Liver (tissue), 9 donors: Measurements from ENCODE around the gene RNLS. TPM values are rescaled to one million over a fixed set of nuclear protein-coding genes. Genes with fewer than 3 reads are reported as not detected.

Experiments used
- DNase-seq: peaks from one replicate; pipeline ENCODE4 v3.0.0-alpha.2; 2017; ENCODE audit warnings: low spot score
- H3K27ac ChIP-seq, 2 donors: one replicate each; pipeline ENCODE4 v1.7.0; 2013; ENCODE audit warnings: inconsistent platforms in 2 of 2, low read length in 2 of 2, control low read depth in 1 of 2, low read depth in 1 of 2, mild to moderate bottlenecking in 1 of 2
- H3K27me3 ChIP-seq, 4 donors: one replicate each; pipeline versions ENCODE4 v1.6.1 to v1.7.0; 2013; ENCODE audit warnings: low read length in 3 of 4, inconsistent platforms in 1 of 4, mild to moderate bottlenecking in 1 of 4, moderate library complexity in 1 of 4; ENCODE audit not compliant: control insufficient read depth in 4 of 4, insufficient read depth in 4 of 4
- H3K36me3 ChIP-seq, 4 donors: one replicate each; pipeline versions ENCODE4 v1.6.1 to v1.7.0; 2013; ENCODE audit warnings: low read length in 3 of 4, mild to moderate bottlenecking in 3 of 4, low read depth in 1 of 4, moderate library complexity in 1 of 4; ENCODE audit not compliant: control insufficient read depth in 4 of 4, insufficient read depth in 3 of 4
- H3K4me1 ChIP-seq, 4 donors: one replicate each; pipeline versions ENCODE4 v1.6.1 to v1.7.0; 2013; ENCODE audit warnings: low read length in 3 of 4, mild to moderate bottlenecking in 3 of 4, moderate library complexity in 1 of 4; ENCODE audit not compliant: control insufficient read depth in 4 of 4, insufficient read depth in 4 of 4
- H3K4me3 ChIP-seq, 3 donors: one replicate each; pipeline versions ENCODE4 v1.6.1 to v1.7.0; 2013; ENCODE audit warnings: low read length in 3 of 3, control low read depth in 1 of 3, low read depth in 1 of 3, mild to moderate bottlenecking in 1 of 3
- H3K9ac ChIP-seq, 2 donors: one replicate each; pipeline ENCODE4 v1.7.0; 2013; ENCODE audit warnings: low read length in 2 of 2, mild to moderate bottlenecking in 2 of 2, moderate library complexity in 2 of 2, control low read depth in 1 of 2, low read depth in 1 of 2
- H3K9me3 ChIP-seq, 4 donors: one replicate each; pipeline versions ENCODE4 v1.6.1 to v1.7.0; 2013; ENCODE audit warnings: low read length in 3 of 4; ENCODE audit not compliant: control insufficient read depth in 4 of 4
- FOXA1 ChIP-seq: IDR thresholded peaks from 2 replicates; pipeline ENCODE4 v1.6.1; 2016; ENCODE audit warnings: antibody characterized with exemption
- FOXA2 ChIP-seq: IDR thresholded peaks from 2 replicates; pipeline ENCODE4 v1.6.1; 2016; ENCODE audit warnings: antibody characterized with exemption
- GABPA ChIP-seq, 2 donors: IDR thresholded peaks in 1 of 2; conservative IDR thresholded peaks in 1 of 2; 2 replicates each; pipeline ENCODE4 v1.6.1; 2016; ENCODE audit warnings: antibody characterized with exemption in 2 of 2, mild to moderate bottlenecking in 1 of 2, moderate library complexity in 1 of 2
- HNF4A ChIP-seq, 2 donors: conservative IDR thresholded peaks; 2 replicates each; pipeline ENCODE4 v1.6.1; 2016; ENCODE audit warnings: antibody characterized with exemption in 2 of 2, mild to moderate bottlenecking in 2 of 2
- HNF4G ChIP-seq: IDR thresholded peaks from 2 replicates; pipeline ENCODE4 v1.6.1; 2016; ENCODE audit warnings: antibody characterized with exemption
- JUND ChIP-seq, 2 donors: IDR thresholded peaks; 2 replicates each; pipeline ENCODE4 v1.6.1; 2016; ENCODE audit warnings: antibody characterized with exemption in 2 of 2
- NR2F2 ChIP-seq: IDR thresholded peaks from 2 replicates; pipeline ENCODE4 v1.6.1; 2016; ENCODE audit warnings: antibody characterized with exemption
- RAD21 ChIP-seq, 2 donors: IDR thresholded peaks; 2 replicates each; pipeline ENCODE4 v1.6.1; 2016; ENCODE audit warnings: antibody characterized with exemption in 2 of 2, mild to moderate bottlenecking in 2 of 2
- SP1 ChIP-seq: IDR thresholded peaks from 2 replicates; pipeline ENCODE4 v1.6.1; 2018; ENCODE audit warnings: antibody characterized with exemption, mild to moderate bottlenecking
- TAF1 ChIP-seq: conservative IDR thresholded peaks from 2 replicates; pipeline ENCODE4 v1.6.1; 2016; ENCODE audit warnings: antibody characterized with exemption, mild to moderate bottlenecking
- YY1 ChIP-seq: IDR thresholded peaks from 2 replicates; pipeline ENCODE4 v1.6.1; 2016; ENCODE audit warnings: antibody characterized with exemption, mild to moderate bottlenecking
- WGBS: extraction: QIAGEN DNeasy Blood & Tissue Kit; methylation state at CpG from one replicate; pipeline ENCODE4 v1.1.7; 2013; 5-methylcytosine and 5-hydroxymethylcytosine counted together
- polyA plus RNA-seq, 2 donors: library from polyadenylated mRNA; stranded (reverse) in 1 of 2; unstranded in 1 of 2; fragments of 200-250 nt in 1 of 2; fragments of >200 nt in 1 of 2; fragmentation: Nextera tagmentation in 1 of 2; extraction: Ambion mirVana in 1 of 2; gene quantifications; one replicate each; pipeline versions ENCODE4 v1.2.1 to v1.2.3, GENCODE V29; 2013 to 2015
- total RNA-seq, 2 donors: library from RNA; depleted of rRNA; stranded (reverse); fragments of >200 nt; gene quantifications; one replicate each; pipeline ENCODE4 v1.2.3, GENCODE V29; 2014
- TF ChIP-seq, protein P1 (sequence below): IDR thresholded peaks from 2 replicates; pipeline ENCODE4 v1.6.1; 2016; ENCODE audit warnings: antibody characterized with exemption
- TF ChIP-seq, protein P2 (sequence below): IDR thresholded peaks from 2 replicates; pipeline ENCODE4 v1.6.1; 2016; ENCODE audit warnings: antibody characterized with exemption
- TF ChIP-seq, protein P3 (sequence below): IDR thresholded peaks from 2 replicates; pipeline ENCODE4 v1.6.1; 2016; ENCODE audit warnings: antibody characterized with exemption
- TF ChIP-seq, protein P4 (sequence below): fragments of 150-350 bp; IDR thresholded peaks from 2 replicates; pipeline ENCODE4 v1.5.1; 2017; ENCODE audit warnings: improper control_type of control experiment, low read depth, low read length; ENCODE audit not compliant: missing input control
- TF ChIP-seq, protein P5 (sequence below): IDR thresholded peaks from 2 replicates; pipeline ENCODE4 v1.6.1; 2016; ENCODE audit warnings: antibody characterized with exemption, mild to moderate bottlenecking
- donor health status: healthy.
- donor health status: healthy.
- donor health status: healthy.
- donor health status: healthy.
- donor health status: healthy.

The RNLS gene
- total and polyA plus RNA-seq, 4 donors, result 4.1 to 12.4 (median 7.5) TPM

DNA sequence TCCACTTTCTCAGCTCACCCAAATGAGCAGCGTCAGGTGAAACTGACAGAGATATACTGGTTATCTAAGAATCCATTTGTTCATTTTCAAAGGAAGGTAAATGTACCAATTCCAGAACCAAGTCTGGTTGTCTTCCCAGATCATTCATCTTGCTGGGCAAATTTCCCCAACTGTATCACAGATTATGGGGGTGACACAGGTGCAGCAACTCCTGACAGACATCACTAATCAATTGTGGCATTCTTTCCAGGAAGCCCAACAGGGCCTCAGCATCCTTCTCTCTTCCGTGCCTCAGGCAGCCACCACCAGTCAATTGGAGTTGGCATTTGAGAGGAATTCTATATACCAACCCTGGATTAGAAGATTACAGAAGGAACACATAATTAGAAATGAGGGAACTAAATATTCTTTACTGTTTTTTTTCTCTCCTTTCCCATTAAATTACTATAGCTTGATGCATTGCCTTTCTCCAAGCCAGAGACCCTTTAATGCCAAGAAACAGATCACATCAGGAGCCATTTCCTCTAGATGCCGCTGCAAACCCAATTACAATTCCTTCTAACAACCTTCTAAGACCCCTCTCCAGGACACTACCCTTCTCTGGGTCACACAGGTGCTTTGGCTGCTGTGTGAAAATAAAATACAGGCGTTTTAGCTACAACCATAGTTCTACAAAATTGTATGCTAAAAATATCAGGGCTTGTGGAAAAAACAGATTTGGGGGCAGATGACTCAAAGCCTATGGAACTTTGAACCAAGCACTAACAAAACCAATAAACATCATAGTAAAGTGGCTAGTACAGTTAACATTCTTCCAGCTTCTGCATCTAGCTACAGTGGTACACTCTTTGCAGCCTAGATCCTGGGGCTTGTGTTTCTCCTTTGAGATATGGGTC, 291.6 kb downstream of the RNLS start:
- Histone ChIP-seq H3K27me3 (no peaks in the 10 kb centered on the region), H3K36me3 (no peaks in the 10 kb centered on the region), H3K4me1 (no peaks in the 10 kb centered on the region), H3K9ac (no peak overlapping the region), H3K4me3 (no peak overlapping the region), H3K9me3 (no peaks in the 10 kb centered on the region), H3K27ac (no peak overlapping the region)
- WGBS, result 95% methylated on average over 4 of the region's 4 CpGs
- TF ChIP-seq, protein P1, sequence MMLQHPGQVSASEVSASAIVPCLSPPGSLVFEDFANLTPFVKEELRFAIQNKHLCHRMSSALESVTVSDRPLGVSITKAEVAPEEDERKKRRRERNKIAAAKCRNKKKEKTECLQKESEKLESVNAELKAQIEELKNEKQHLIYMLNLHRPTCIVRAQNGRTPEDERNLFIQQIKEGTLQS, result no peak
- TF ChIP-seq HNF4G, result no peak
- no peak for TF ChIP-seq JUND (IDR thresholded peaks at IDR 0.05)
- no peak for TF ChIP-seq GABPA (IDR thresholded peaks at IDR 0.05 in 1 of 2, conservative IDR thresholded peaks at IDR 0.05 in 1 of 2)
- no peak for TF ChIP-seq TAF1
- no peak for TF ChIP-seq HNF4A (conservative IDR thresholded peaks at IDR 0.05)
- TF ChIP-seq, protein P2, sequence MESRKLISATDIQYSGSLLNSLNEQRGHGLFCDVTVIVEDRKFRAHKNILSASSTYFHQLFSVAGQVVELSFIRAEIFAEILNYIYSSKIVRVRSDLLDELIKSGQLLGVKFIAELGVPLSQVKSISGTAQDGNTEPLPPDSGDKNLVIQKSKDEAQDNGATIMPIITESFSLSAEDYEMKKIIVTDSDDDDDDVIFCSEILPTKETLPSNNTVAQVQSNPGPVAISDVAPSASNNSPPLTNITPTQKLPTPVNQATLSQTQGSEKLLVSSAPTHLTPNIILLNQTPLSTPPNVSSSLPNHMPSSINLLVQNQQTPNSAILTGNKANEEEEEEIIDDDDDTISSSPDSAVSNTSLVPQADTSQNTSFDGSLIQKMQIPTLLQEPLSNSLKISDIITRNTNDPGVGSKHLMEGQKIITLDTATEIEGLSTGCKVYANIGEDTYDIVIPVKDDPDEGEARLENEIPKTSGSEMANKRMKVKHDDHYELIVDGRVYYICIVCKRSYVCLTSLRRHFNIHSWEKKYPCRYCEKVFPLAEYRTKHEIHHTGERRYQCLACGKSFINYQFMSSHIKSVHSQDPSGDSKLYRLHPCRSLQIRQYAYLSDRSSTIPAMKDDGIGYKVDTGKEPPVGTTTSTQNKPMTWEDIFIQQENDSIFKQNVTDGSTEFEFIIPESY, result no peak
- TF ChIP-seq, protein P3, sequence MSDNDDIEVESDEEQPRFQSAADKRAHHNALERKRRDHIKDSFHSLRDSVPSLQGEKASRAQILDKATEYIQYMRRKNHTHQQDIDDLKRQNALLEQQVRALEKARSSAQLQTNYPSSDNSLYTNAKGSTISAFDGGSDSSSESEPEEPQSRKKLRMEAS, result no peak
- no peak for TF ChIP-seq SP1
- no peak for TF ChIP-seq NR2F2
- TF ChIP-seq, protein P4, sequence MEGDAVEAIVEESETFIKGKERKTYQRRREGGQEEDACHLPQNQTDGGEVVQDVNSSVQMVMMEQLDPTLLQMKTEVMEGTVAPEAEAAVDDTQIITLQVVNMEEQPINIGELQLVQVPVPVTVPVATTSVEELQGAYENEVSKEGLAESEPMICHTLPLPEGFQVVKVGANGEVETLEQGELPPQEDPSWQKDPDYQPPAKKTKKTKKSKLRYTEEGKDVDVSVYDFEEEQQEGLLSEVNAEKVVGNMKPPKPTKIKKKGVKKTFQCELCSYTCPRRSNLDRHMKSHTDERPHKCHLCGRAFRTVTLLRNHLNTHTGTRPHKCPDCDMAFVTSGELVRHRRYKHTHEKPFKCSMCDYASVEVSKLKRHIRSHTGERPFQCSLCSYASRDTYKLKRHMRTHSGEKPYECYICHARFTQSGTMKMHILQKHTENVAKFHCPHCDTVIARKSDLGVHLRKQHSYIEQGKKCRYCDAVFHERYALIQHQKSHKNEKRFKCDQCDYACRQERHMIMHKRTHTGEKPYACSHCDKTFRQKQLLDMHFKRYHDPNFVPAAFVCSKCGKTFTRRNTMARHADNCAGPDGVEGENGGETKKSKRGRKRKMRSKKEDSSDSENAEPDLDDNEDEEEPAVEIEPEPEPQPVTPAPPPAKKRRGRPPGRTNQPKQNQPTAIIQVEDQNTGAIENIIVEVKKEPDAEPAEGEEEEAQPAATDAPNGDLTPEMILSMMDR, result no peak
- TF ChIP-seq, protein P5, sequence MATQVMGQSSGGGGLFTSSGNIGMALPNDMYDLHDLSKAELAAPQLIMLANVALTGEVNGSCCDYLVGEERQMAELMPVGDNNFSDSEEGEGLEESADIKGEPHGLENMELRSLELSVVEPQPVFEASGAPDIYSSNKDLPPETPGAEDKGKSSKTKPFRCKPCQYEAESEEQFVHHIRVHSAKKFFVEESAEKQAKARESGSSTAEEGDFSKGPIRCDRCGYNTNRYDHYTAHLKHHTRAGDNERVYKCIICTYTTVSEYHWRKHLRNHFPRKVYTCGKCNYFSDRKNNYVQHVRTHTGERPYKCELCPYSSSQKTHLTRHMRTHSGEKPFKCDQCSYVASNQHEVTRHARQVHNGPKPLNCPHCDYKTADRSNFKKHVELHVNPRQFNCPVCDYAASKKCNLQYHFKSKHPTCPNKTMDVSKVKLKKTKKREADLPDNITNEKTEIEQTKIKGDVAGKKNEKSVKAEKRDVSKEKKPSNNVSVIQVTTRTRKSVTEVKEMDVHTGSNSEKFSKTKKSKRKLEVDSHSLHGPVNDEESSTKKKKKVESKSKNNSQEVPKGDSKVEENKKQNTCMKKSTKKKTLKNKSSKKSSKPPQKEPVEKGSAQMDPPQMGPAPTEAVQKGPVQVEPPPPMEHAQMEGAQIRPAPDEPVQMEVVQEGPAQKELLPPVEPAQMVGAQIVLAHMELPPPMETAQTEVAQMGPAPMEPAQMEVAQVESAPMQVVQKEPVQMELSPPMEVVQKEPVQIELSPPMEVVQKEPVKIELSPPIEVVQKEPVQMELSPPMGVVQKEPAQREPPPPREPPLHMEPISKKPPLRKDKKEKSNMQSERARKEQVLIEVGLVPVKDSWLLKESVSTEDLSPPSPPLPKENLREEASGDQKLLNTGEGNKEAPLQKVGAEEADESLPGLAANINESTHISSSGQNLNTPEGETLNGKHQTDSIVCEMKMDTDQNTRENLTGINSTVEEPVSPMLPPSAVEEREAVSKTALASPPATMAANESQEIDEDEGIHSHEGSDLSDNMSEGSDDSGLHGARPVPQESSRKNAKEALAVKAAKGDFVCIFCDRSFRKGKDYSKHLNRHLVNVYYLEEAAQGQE, result no peak
- no peak for TF ChIP-seq YY1
- DNase-seq, result no peak

DNA sequence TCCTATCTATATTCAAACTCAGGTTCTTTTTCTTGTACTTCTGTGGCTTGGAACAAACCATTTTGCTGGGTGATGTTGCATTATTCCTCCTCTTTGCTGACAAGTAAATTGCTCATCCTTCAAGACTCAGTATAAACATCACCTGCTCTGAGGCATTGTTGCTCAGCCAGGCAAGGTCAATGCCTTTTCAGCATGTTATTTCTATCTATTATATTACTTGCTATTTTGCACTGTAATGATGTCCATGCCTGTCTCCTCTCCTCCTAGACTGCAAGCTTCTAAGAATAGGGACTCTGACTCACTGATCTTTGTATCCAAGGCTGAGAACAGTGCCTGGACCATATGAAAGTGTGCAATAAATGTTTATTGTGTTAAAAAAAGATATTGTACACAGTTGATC, 293.8 kb downstream of the RNLS start:
- H3K27ac ChIP-seq, result no peak overlapping the region
- no peak overlapping the region for H3K4me3 ChIP-seq
- H3K4me1 ChIP-seq, result no peaks in the 10 kb centered on the region
- no peaks in the 10 kb centered on the region for H3K36me3 ChIP-seq
- H3K9ac ChIP-seq, result no peak overlapping the region
- no peak for DNase-seq
- TF ChIP-seq, protein P1, result no peak
- TF ChIP-seq SP1 (no peak), HNF4G (no peak), NR2F2 (no peak), FOXA1 (no peak), RAD21 (IDR thresholded peaks at IDR 0.05) (no peak), HNF4A (conservative IDR thresholded peaks at IDR 0.05) (no peak), YY1 (no peak), GABPA (IDR thresholded peaks at IDR 0.05 in 1 of 2, conservative IDR thresholded peaks at IDR 0.05 in 1 of 2) (no peak), FOXA2 (no peak)
- H3K9me3 ChIP-seq, result no peaks in the 10 kb centered on the region
- H3K27me3 ChIP-seq, result no peaks in the 10 kb centered on the region
